Astrocyte of the cerebellum (primary cell): ENCODE data around the gene STX5.

Experiments
- DNase-seq: peaks from one replicate; pipeline ENCODE4 v3.0.0-alpha.2; 2011; ENCODE audit warnings: low read depth
- H3K4me3 ChIP-seq: 2 replicates; pipeline ENCODE4 v1.5.1; 2011; ENCODE audit warnings: mild to moderate bottlenecking, low read depth, low read length, moderate library complexity
- CTCF ChIP-seq: IDR thresholded peaks from 2 replicates; pipeline ENCODE4 v1.5.1; 2012; ENCODE audit warnings: low read length, low read depth, moderate library complexity, mild to moderate bottlenecking; ENCODE audit errors: missing control alignments
- in situ Hi-C: cut with HindIII; loops from 2 replicates; pipeline ENCODE4 v1.10.0; 2017; ENCODE audit warnings: low sequenced_read_pairs

The STX5 gene

GRCh38 chr11:62801071-62801470 is 30.8 kb downstream of the STX5 start:
- in situ Hi-C loops = no loop called here
- DNase-seq = no peak

GRCh38 chr11:62799486-62799885 is 32.4 kb downstream of the STX5 start:
- no peak for TF ChIP-seq CTCF
- in situ Hi-C loops = no loop called here
- no peak for DNase-seq
- H3K4me3 ChIP-seq = no peak overlapping the region

More at GRCh38 chr11:62801071-62801470, 30.8 kb downstream of the STX5 start:
- H3K4me3 ChIP-seq = no peak overlapping the region
- no peak for TF ChIP-seq CTCF

- in situ Hi-C loops = no loop called here
- no peak overlapping the region for H3K4me3 ChIP-seq
- TF ChIP-seq CTCF = no peak
These were observed 35.6 kb downstream of the STX5 start for GRCh38 chr11:62796281-62796680.

GRCh38 chr11:62794201-62794775 is 37.6 kb downstream of the STX5 start:
- H3K4me3 ChIP-seq = no peak overlapping the region
- in situ Hi-C loops = no loop called here
- no peak for DNase-seq
- TF ChIP-seq CTCF = no peak

More at GRCh38 chr11:62796281-62796680, 35.6 kb downstream of the STX5 start:
- no peak for DNase-seq

GRCh38 chr11:62792202-62792575 is 39.7 kb downstream of the STX5 start:
- in situ Hi-C loops = no loop called here
- peak overlapping the region; percentile 90 for H3K4me3 ChIP-seq
- no peak for TF ChIP-seq CTCF
- DNase-seq = no peak

GRCh38 chr11:62791501-62792201 is 40.2 kb downstream of the STX5 start, which contains the start of gene TMEM223:
TMEM223 (minus strand) TSS chr11:62792006; CDS start chr11:62791994, 12 bp downstream.
- no peak for DNase-seq
- TF ChIP-seq CTCF = no peak
- in situ Hi-C loops = no loop called here
- H3K4me3 ChIP-seq = peak within 1 kb of the TSS; percentile 90
